K562 (cell line): ENCODE measurements around the gene STT3A.

ENCODE experiments used
- CREM ChIP-seq: IDR thresholded peaks from 2 replicates; pipeline ENCODE4 v1.6.1; 2014; ENCODE audit warnings: antibody characterized with exemption, low read depth
- ELF1 ChIP-seq: fragments of 200-800 bp; sonication (Bioruptor generic); IDR thresholded peaks from 2 replicates; pipeline ENCODE4 v1.6.1; 2016; ENCODE audit warnings: missing genetic modification characterization, missing compliant biosample characterization
- ELF4 ChIP-seq: fragments of 450-650 bp; formaldehyde crosslinking; IDR thresholded peaks from 2 replicates; pipeline ENCODE4 v1.4.0; 2022; ENCODE audit warnings: missing genetic modification characterization
- EP300 ChIP-seq: IDR thresholded peaks from 2 replicates; pipeline ENCODE4 v1.6.1; 2012; ENCODE audit warnings: low read length, improper control_type of control experiment
- GTF2F1 ChIP-seq: IDR thresholded peaks from 2 replicates; pipeline ENCODE4 v1.6.1; 2011; ENCODE audit warnings: low read depth, low read length, improper control_type of control experiment
- NCOA1 ChIP-seq: fragments of 450-650 bp; IDR thresholded peaks from 2 replicates; pipeline ENCODE4 v1.6.1; 2016; ENCODE audit warnings: low read depth
- SAP30 ChIP-seq: fragments of 200-600 bp; sonication (generic); IDR thresholded peaks from 2 replicates; pipeline ENCODE4 v1.6.1; 2012; ENCODE audit warnings: borderline replicate concordance, low read depth, mild to moderate bottlenecking, moderate library complexity, low read length, control low read depth, inconsistent platforms; ENCODE audit not compliant: insufficient read depth, poor library complexity, severe bottlenecking
- SP2 ChIP-seq: IDR thresholded peaks from 2 replicates; pipeline ENCODE4 v1.6.1; 2011; ENCODE audit warnings: mild to moderate bottlenecking, low read depth, low read length, moderate library complexity; ENCODE audit not compliant: poor library complexity, severe bottlenecking; ENCODE audit errors: extremely low read depth
- TOE1 ChIP-seq, 2 experiments: fragments of 450-650 bp in 1 of 2; sonication (generic) in 1 of 2; formaldehyde crosslinking in 1 of 2; IDR thresholded peaks; 2 replicates each; pipeline versions ENCODE4 v1.7.1 to v1.8.0; 2016 to 2022; ENCODE audit warnings: borderline replicate concordance in 2 of 2, mild to moderate bottlenecking in 2 of 2, antibody characterized with exemption in 1 of 2, inconsistent platforms in 1 of 2, low read depth in 1 of 2, missing genetic modification reagents in 1 of 2, moderate library complexity in 1 of 2
- ZNF146 ChIP-seq: IDR thresholded peaks from one replicate; pipeline ENCODE4 v1.6.1; 2018; ENCODE audit warnings: missing compliant biosample characterization; ENCODE audit not compliant: unreplicated experiment
- TF ChIP-seq, protein P1 (sequence below): sonication (generic); formaldehyde crosslinking; IDR thresholded peaks from 2 replicates; pipeline ENCODE4 v1.8.1; 2022; ENCODE audit warnings: missing genetic modification reagents
- TF ChIP-seq, protein P2 (sequence below): sonication (generic); formaldehyde crosslinking; IDR thresholded peaks from 2 replicates; pipeline ENCODE4 v1.9.0; 2022; ENCODE audit warnings: mild to moderate bottlenecking, missing genetic modification reagents

DNA sequence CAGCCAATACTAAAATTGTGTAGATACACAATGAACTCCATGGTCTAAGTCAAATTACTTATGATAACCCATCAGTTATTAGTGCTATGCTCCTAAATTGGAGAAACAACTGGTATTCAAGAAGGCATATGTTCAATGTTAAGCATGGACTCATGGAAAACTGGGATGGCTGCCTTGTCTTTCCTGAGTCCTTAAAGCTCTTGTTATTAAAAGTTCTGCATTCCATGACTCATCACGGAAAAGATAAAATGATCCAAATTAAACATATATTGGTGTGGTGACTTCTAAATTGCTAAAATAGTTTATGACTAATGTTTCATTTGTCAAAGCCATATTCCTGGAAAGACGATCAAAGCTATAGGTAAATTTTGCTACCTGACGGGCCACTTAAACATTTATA lies 32.8 kb upstream of the STT3A start:
- no peak for TF ChIP-seq SAP30
- TF ChIP-seq GTF2F1 = no peak
- TF ChIP-seq, protein P1, sequence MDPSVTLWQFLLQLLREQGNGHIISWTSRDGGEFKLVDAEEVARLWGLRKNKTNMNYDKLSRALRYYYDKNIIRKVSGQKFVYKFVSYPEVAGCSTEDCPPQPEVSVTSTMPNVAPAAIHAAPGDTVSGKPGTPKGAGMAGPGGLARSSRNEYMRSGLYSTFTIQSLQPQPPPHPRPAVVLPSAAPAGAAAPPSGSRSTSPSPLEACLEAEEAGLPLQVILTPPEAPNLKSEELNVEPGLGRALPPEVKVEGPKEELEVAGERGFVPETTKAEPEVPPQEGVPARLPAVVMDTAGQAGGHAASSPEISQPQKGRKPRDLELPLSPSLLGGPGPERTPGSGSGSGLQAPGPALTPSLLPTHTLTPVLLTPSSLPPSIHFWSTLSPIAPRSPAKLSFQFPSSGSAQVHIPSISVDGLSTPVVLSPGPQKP (CRISPR knock-in tag) = no peak
- no peak for TF ChIP-seq ELF4 (CRISPR knock-in tag)
- no peak for TF ChIP-seq NCOA1
- TF ChIP-seq ELF1 (tag) = no peak
- TF ChIP-seq CREM = no peak
- no peak for TF ChIP-seq EP300
- no peak for TF ChIP-seq SP2
- no peak for TF ChIP-seq ZNF146 (CRISPR knock-in tag)
- TF ChIP-seq, protein P2, sequence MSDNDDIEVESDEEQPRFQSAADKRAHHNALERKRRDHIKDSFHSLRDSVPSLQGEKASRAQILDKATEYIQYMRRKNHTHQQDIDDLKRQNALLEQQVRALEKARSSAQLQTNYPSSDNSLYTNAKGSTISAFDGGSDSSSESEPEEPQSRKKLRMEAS (CRISPR knock-in tag) = no peak
- no peak for TF ChIP-seq TOE1 (IDR thresholded peaks at IDR 0.05; ENCODE audit: borderline replicate concordance)
- no peak for TF ChIP-seq TOE1 (CRISPR knock-in tag; IDR thresholded peaks at IDR 0.05; ENCODE audit: borderline replicate concordance, low read depth)
